ENCODE data around the gene PCNX4.

- TF ChIP-seq POLR2AphosphoS5 (IDR thresholded peaks at IDR 0.05) (no peak), CTCF (IDR thresholded peaks at IDR 0.05) (no peak), POLR2A (IDR thresholded peaks at IDR 0.05) (no peak)
These were observed 23.2 kb downstream of the PCNX4 start for GRCh38 chr14:60114881-60115280.

Data from prostate gland (tissue), 2 donors.